Esophagus (tissue), 2 donors: ENCODE results near the gene SLC4A3. TPM values are rescaled to one million over a fixed set of nuclear protein-coding genes. Genes with fewer than 3 reads are reported as not detected.

Source experiments
- H3K27ac ChIP-seq, 2 donors: one replicate each; pipeline ENCODE4 v1.5.1; 2013; ENCODE audit warnings: low read depth in 2 of 2, mild to moderate bottlenecking in 2 of 2, inconsistent platforms in 1 of 2, low read length in 1 of 2, moderate library complexity in 1 of 2
- H3K27me3 ChIP-seq, 2 donors: one replicate each; pipeline ENCODE4 v1.6.1; 2013; ENCODE audit warnings: low read length in 2 of 2, control low read depth in 1 of 2, mild to moderate bottlenecking in 1 of 2; ENCODE audit not compliant: insufficient read depth in 2 of 2, control insufficient read depth in 1 of 2
- H3K36me3 ChIP-seq, 2 donors: one replicate each; pipeline ENCODE4 v1.6.1; 2013; ENCODE audit warnings: low read length in 1 of 2; ENCODE audit not compliant: control insufficient read depth in 2 of 2, insufficient read depth in 2 of 2
- H3K4me1 ChIP-seq, 2 donors: one replicate each; pipeline ENCODE4 v1.6.1; 2013; ENCODE audit warnings: low read length in 1 of 2; ENCODE audit not compliant: control insufficient read depth in 2 of 2, insufficient read depth in 2 of 2
- H3K4me3 ChIP-seq, 2 donors: one replicate each; pipeline ENCODE4 v1.5.1; 2013; ENCODE audit warnings: low read length in 2 of 2, mild to moderate bottlenecking in 2 of 2, low read depth in 1 of 2, moderate library complexity in 1 of 2
- H3K9me3 ChIP-seq, 2 donors: one replicate each; pipeline ENCODE4 v1.6.1; 2013; ENCODE audit warnings: mild to moderate bottlenecking in 2 of 2, low read depth in 1 of 2, low read length in 1 of 2, moderate library complexity in 1 of 2; ENCODE audit not compliant: control insufficient read depth in 2 of 2, insufficient read depth in 1 of 2
- WGBS, 2 donors: extraction: QIAGEN DNeasy Blood & Tissue Kit; methylation state at CpG; one replicate each; pipeline ENCODE4 v1.1.7; 2013; 5-methylcytosine and 5-hydroxymethylcytosine counted together
- polyA plus RNA-seq, 2 donors: library from polyadenylated mRNA; stranded (reverse); fragments of 200-250 nt; gene quantifications; one replicate each; pipeline ENCODE4 v1.2.3, GENCODE V29; 2013
- donor health status: healthy with polysubstance abuse.
- donor health status: Bipolar disorder and iron deficiency.

SLC4A3 gene
- polyA plus RNA-seq, 2 donors = 2.0 to 2.5 TPM

- 59 to 81% methylated on average over 14 to 19 of the region's 19 CpGs for WGBS, 2 donors
- no peaks in the 10 kb centered on the region for H3K27me3 ChIP-seq
- H3K9me3 ChIP-seq = no peaks in the 10 kb centered on the region
- peak overlapping the region in 1 of 2 donors; percentile 45 for H3K27ac ChIP-seq
- H3K36me3 ChIP-seq = no peaks in the 10 kb centered on the region
- no peak overlapping the region for H3K4me3 ChIP-seq
- peaks cover 0 to 2% of the 10 kb centered on the region in 2 donors for H3K4me1 ChIP-seq
These were observed 60.6 kb downstream of the SLC4A3 start for GRCh38 chr2:219687882-219688559.

GRCh38 chr2:219688560-219689445 is 61.4 kb downstream of the SLC4A3 start:
- Histone ChIP-seq H3K4me1 (peaks cover 0 to 2% of the 10 kb centered on the region in 2 donors), H3K36me3 (no peaks in the 10 kb centered on the region), H3K4me3 (no peak overlapping the region), H3K9me3 (no peaks in the 10 kb centered on the region), H3K27me3 (no peaks in the 10 kb centered on the region), H3K27ac (peak overlapping the region in 1 of 2 donors; percentile 45)
- 55 to 58% methylated on average over 23 of the region's 23 CpGs for WGBS, 2 donors

- WGBS, 2 donors = 43 to 50% methylated on average over 17 of the region's 17 CpGs
- no peak overlapping the region for H3K27ac ChIP-seq
These were observed 62.5 kb downstream of the SLC4A3 start for GRCh38 chr2:219689676-219690628.

GRCh38 chr2:219691571-219691970 is 64.1 kb downstream of the SLC4A3 start:
- Histone ChIP-seq H3K27ac (no peak overlapping the region), H3K36me3 (no peaks in the 10 kb centered on the region), H3K4me3 (no peak overlapping the region), H3K9me3 (no peaks in the 10 kb centered on the region), H3K4me1 (no peaks in the 10 kb centered on the region), H3K27me3 (no peaks in the 10 kb centered on the region)
- WGBS, 2 donors = 85 to 87% methylated on average over 10 of the region's 10 CpGs

More at GRCh38 chr2:219689676-219690628, 62.5 kb downstream of the SLC4A3 start:
- H3K36me3 ChIP-seq = no peaks in the 10 kb centered on the region
- no peaks in the 10 kb centered on the region for H3K27me3 ChIP-seq
- no peaks in the 10 kb centered on the region for H3K9me3 ChIP-seq
- H3K4me1 ChIP-seq = no peaks in the 10 kb centered on the region
- H3K4me3 ChIP-seq = no peak overlapping the region

Other genes starting within 250 kb of the SLC4A3 start
- 10 to 100 TPM; 46.2 to 49.6 TPM for gene DNPEP, start 239.7 kb upstream of the SLC4A3 start, polyA plus RNA-seq
- gene DES, start 209.3 kb upstream of the SLC4A3 start, polyA plus RNA-seq = 100 to 1,000 TPM; 672 to 686 TPM
- 10 to 100 TPM; 22.3 to 37.7 TPM for gene SPEG, start 192.8 kb upstream of the SLC4A3 start, polyA plus RNA-seq
- 10 to 100 TPM; 18.4 to 25.5 TPM for gene GMPPA, start 128.7 kb upstream of the SLC4A3 start, polyA plus RNA-seq
- gene ASIC4, start 113.1 kb upstream of the SLC4A3 start, polyA plus RNA-seq = under 1 TPM; 0.01 to 0.02 TPM
- 10 to 100 TPM; 10.1 to 20.2 TPM for gene CHPF, start 83.8 kb upstream of the SLC4A3 start, polyA plus RNA-seq
- 1 to 10 TPM; 1.6 to 1.7 TPM for gene TMEM198, start 83.6 kb upstream of the SLC4A3 start, polyA plus RNA-seq
- 10 to 100 TPM; 19.9 to 28.6 TPM for gene OBSL1, start 56.1 kb upstream of the SLC4A3 start, polyA plus RNA-seq
- under 1 TPM; 0.24 to 0.71 TPM for gene INHA, start 55.3 kb upstream of the SLC4A3 start, polyA plus RNA-seq
- gene STK11IP, start 29.8 kb upstream of the SLC4A3 start, polyA plus RNA-seq = 10 to 100 TPM; 17.0 to 25.5 TPM